Gastrocnemius medialis (tissue), 4 donors: ENCODE data around the gene TMEM126B.

Source experiments
- POLR2A ChIP-seq, 2 donors: fragments of 450-650 bp; IDR thresholded peaks; one replicate each; pipeline ENCODE4 v1.6.1; 2017; ENCODE audit warnings: antibody characterized with exemption in 2 of 2, mild to moderate bottlenecking in 2 of 2, moderate library complexity in 2 of 2
- TF ChIP-seq, protein P1 (sequence below), 5 experiments: fragments of 450-650 bp in 3 of 5; fragments of 200-600 bp in 2 of 5; sonication (generic) in 2 of 5; IDR thresholded peaks in 4 of 5; conservative IDR thresholded peaks in 1 of 5; 1 replicate in 4 of 5; 2 replicates in 1 of 5; pipeline ENCODE4 v1.5.1; 2016 to 2019; ENCODE audit warnings: antibody characterized with exemption in 5 of 5, mild to moderate bottlenecking in 3 of 5, moderate library complexity in 3 of 5

DNA sequence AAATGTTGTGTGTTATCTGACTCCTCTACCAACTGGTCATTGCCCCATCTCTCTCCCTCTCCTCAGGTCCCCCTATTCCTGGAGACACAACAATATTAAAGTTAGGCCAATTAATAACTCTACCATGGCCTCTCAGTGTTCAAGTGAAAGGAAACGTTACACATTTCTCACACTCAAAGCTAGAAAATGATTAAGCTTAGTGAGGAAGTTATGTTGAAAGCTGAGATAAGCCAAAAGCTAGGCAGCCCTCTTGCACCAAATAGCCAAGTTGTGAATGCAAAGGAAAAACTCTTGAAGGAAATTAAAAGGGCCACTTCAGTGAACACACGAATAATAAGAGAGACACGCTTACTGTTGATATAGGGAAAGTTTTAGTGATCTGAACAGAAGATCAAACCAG is 8.1 kb upstream of the TMEM126B start:
- TF ChIP-seq, protein P1, sequence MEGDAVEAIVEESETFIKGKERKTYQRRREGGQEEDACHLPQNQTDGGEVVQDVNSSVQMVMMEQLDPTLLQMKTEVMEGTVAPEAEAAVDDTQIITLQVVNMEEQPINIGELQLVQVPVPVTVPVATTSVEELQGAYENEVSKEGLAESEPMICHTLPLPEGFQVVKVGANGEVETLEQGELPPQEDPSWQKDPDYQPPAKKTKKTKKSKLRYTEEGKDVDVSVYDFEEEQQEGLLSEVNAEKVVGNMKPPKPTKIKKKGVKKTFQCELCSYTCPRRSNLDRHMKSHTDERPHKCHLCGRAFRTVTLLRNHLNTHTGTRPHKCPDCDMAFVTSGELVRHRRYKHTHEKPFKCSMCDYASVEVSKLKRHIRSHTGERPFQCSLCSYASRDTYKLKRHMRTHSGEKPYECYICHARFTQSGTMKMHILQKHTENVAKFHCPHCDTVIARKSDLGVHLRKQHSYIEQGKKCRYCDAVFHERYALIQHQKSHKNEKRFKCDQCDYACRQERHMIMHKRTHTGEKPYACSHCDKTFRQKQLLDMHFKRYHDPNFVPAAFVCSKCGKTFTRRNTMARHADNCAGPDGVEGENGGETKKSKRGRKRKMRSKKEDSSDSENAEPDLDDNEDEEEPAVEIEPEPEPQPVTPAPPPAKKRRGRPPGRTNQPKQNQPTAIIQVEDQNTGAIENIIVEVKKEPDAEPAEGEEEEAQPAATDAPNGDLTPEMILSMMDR (IDR thresholded peaks at IDR 0.05 in 4 of 5, conservative IDR thresholded peaks at IDR 0.05 in 1 of 5) = no peak
- TF ChIP-seq POLR2A (IDR thresholded peaks at IDR 0.05) = no peak
